WI38 (cell line): ENCODE data around the gene ERCC6L.

ENCODE experiments used
- H3K4me3 ChIP-seq: 2 replicates; pipeline ENCODE4 v1.5.1; 2011; ENCODE audit warnings: low read depth, mild to moderate bottlenecking, control low read depth, low read length
- TF ChIP-seq, protein P1 (sequence below): IDR thresholded peaks from 2 replicates; pipeline ENCODE4 v1.5.1; 2012; ENCODE audit warnings: low read depth, mild to moderate bottlenecking, control low read depth, low read length

The ERCC6L gene

DNA sequence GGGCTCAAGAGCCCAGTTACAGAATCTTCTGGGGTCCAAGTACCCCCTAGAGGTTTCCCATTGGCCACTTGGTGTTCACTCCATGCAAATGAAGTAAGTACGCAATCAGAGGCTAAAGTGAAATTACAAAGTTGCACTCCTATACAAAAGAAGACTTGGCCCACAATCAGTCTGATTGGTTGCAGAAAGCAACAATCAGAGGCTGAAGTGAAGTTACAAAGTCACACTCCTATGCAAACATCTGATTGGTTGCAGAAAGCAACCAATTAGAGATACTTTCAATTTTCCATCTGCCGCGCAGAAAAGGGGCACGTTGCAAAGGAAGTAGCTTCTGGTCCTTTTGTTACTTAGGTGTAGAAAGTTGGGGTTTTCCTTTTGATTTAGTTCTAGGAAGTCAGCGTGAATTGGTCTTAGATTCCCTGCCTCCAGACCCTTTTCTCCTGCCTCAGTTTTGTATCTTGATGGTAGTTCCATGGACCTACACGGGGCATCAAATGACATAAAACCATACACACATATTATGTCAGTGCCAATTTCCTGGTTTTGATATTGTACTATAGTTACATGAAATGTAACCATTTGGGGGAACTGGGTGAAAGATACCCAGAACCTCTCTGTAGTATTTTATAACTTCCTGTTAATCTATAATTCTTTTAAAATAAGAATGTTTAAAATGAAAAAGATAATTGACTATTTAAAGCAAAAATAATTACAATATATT, 69.7 kb downstream of the ERCC6L start:
- TF ChIP-seq, protein P1, sequence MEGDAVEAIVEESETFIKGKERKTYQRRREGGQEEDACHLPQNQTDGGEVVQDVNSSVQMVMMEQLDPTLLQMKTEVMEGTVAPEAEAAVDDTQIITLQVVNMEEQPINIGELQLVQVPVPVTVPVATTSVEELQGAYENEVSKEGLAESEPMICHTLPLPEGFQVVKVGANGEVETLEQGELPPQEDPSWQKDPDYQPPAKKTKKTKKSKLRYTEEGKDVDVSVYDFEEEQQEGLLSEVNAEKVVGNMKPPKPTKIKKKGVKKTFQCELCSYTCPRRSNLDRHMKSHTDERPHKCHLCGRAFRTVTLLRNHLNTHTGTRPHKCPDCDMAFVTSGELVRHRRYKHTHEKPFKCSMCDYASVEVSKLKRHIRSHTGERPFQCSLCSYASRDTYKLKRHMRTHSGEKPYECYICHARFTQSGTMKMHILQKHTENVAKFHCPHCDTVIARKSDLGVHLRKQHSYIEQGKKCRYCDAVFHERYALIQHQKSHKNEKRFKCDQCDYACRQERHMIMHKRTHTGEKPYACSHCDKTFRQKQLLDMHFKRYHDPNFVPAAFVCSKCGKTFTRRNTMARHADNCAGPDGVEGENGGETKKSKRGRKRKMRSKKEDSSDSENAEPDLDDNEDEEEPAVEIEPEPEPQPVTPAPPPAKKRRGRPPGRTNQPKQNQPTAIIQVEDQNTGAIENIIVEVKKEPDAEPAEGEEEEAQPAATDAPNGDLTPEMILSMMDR, result no peak
- H3K4me3 ChIP-seq, result no peak overlapping the region

- no peak overlapping the region for H3K4me3 ChIP-seq
- TF ChIP-seq, protein P1, result no peak
Observed at GRCh38 chrX:72165551-72165950, 73.3 kb downstream of the ERCC6L start.

- TF ChIP-seq, protein P1, result no peak
- H3K4me3 ChIP-seq, result no peak overlapping the region
Observed at GRCh38 chrX:72159769-72160168, 79.1 kb downstream of the ERCC6L start.

DNA sequence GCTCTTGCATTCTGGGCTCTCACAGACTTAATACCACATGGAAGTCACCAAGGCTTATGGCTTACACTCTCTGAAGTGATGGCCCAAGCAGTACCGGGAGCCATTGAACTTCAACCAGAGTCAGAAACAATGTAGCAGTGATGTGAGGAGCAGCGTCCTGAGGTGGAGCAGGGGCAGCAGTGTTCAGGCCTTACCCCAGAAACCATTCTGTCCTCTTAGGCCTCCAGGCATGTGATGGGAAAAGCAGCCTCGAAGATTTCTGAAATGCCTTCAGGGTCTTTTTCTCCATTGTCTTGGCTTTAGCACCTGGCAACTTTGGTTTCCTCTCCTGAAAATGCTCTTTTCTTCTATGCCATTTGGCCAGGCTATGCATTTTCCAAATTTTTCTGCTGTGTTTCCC, 80.1 kb downstream of the ERCC6L start:
- TF ChIP-seq, protein P1, result no peak
- no peak overlapping the region for H3K4me3 ChIP-seq
